Raji (cell line): Measurements from ENCODE around the gene APOBEC3B.

ENCODE experiments used
- POLR2A ChIP-seq: IDR thresholded peaks from 2 replicates; pipeline ENCODE4 v1.6.1; 2011; ENCODE audit warnings: low read depth, low read length, control low read depth; ENCODE audit not compliant: insufficient read depth

APOBEC3B gene

DNA sequence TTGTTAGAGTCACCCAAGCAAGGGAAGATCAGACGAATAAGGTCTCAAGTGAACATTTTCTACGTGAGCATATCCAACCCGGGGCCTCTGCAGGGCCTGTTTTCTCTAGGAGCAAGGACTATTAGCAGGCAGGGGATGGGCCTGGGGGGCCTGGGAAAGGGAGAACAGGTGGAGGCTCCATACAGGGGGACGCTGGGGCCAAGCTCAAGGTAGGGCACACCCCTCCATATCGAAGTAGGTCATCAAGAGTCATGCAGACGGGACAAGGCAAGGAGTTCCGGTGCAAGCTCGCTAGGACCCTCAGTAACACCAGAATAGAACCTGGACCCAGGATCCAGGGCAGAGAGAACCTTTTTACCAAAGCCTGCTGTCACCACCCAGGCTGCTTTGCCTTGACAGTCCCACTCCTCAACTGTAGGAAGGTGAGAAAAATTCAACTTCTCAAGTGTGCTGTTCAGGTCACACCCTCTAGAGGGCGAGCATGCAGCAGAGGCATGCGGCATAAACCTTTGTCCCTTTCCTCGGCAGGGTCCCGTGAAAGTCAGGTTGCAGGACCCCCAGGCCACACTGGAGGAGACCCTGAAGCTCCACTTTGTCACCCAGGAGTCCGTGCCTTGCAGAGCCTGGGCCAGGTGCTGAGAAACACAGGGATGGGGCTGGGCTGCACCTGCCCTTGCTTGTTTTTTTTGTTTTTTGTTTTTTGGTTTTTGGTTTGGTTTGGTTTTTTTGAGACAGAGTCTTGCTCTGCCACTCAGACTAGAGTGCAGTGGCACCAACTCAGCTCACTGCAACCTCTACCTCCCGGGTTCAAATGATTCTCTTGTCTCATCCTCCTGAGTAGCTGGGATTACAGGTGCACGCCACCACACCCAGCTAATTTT, 8.6 kb upstream of the APOBEC3B start:
- TF ChIP-seq POLR2A: no peak

DNA sequence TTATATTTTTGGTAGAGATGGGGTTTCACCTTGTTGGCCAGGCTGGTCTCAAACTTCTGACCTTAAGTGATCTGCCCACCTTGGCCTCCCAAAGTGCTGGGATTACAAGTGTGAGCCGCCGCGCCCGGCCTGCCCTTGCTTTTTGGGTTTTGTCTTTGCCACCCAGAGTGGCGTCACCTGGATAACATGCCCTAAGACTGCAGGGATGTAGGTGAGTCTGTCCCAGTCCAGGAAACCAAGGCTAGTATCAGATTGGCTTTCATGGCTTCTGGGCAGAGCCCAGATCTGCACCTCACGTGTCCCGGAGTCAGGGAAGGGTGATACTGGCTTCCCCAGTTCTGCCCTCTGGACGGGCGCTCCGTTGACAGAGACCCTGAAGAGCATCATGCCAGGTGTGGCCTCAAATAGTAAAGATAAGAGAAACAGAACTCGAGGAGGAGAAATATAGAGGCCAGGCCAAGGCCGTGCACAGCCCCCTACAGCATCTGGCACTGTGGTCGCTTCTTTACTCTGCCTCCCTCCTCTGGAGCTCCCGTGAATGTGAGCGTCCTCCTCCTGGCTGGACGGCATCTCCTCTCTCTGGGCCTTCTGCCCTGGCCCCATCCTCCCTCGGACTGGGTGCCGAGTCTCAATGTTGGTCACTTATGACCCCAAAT, 7.8 kb upstream of the APOBEC3B start:
- no peak for TF ChIP-seq POLR2A

DNA sequence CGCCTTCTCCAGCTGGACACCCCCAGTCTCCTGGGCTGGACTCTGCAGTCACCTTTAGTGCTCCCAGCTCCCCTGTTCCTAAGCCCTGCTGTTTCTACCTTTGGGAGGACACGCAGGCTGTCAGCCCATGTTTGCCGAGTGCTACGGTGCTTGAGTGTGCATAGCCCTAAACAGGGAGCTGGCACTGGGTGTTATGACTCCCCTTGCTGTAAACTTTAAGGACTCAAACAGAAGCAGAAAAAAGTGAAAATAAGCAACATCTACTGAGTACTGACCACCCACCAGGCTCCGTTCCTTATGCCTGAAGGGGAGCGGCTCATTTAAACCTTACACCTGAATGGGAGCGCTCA, 7.3 kb upstream of the APOBEC3B start:
- TF ChIP-seq POLR2A: no peak

DNA sequence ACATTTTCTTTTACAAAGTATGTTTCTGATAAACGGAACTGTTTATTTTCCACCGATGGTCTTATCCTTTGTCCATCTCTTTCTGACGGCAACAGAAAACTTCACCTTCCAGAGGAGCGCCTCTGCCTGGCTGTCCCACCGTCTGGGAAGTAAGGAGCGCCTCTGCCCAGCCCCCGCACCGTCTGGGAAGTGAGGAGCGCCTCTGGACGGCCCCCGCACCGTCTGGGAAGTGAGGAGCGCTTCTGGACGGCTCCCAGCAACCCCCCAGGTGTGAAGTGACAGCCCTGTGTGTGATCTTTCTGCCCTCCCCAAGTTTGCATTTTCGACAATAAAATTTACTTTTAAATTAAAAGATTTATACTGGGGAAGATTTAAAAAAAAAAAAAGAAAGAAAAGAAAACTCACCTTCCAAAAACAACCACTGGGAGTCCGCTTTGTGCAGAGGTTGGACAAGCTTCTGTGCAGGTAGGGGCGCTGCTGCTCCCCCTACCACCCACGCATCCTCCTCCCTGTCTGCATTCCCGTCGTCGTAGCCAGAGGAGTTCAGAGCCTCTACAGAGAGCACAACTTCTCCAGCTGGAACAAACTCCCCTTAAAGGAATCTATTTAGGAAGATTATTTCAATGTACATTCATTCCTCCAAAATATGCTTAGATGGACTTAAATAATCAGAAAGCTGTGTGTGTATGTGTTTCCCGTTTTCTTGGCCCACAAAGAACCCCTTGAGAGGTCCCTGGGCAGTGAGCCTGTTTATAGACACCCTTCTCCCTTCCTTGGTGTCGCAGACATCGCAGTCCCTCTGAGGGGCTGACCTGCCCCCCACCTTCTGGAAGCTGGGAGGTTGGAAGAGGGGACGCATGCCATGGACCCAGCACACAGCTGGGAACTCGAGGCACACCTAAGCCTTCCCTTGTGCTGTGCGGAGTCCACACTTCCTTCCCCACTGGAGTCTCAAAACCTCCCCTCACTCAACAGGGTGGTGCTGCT, 849 bp upstream of the APOBEC3B start:
- TF ChIP-seq POLR2A: no peak

DNA sequence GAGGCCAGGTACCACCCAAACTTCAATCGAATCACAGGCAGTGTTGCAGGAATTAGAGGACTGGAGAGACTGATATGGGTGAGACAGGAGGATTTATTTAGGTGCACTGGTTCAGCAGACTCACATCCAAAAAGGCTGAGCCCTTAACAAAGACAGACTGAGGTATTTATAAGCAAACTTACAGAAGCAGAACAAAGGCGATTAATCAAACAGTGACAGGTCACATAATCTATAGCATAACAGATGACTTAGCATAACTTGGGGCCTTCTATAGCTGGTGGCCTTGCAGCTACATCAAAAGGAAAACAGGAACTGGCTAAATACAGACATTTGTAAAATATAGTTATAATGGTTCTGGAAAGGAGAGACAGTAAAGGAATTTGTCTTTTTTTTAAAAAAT, 2.1 kb downstream of the APOBEC3B start:
- TF ChIP-seq POLR2A: no peak

DNA sequence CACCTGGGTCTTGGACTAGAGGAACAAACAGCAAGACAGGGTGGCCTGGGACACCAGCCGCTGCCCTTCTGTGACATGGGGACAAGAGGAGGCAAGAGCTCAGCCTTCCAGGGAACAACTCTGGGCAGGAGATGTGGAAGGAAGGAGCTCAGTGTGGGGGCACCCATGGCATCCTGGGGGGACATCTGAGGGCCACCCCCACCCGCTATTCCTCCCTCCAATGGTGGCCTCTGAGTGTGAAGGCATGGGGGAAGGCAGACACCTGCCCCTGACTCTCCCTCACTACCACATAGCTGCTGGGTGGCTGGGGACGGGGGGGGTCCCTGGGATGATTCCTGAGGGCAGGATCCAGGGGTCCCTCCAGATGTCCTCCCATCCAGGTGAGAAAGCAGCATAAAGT, 4.5 kb downstream of the APOBEC3B start:
- no peak for TF ChIP-seq POLR2A

GRCh38 chr22:38987171-38987895, 5.2 kb downstream of the APOBEC3B start:
- TF ChIP-seq POLR2A: no peak

GRCh38 chr22:38989466-38989865, 7.3 kb downstream of the APOBEC3B start:
- TF ChIP-seq POLR2A: no peak

- TF ChIP-seq POLR2A: no peak
Measured at GRCh38 chr22:38996105-38996504, 14.0 kb downstream of the APOBEC3B start.

GRCh38 chr22:38997518-38997917, 15.4 kb downstream of the APOBEC3B start:
- TF ChIP-seq POLR2A: no peak

DNA sequence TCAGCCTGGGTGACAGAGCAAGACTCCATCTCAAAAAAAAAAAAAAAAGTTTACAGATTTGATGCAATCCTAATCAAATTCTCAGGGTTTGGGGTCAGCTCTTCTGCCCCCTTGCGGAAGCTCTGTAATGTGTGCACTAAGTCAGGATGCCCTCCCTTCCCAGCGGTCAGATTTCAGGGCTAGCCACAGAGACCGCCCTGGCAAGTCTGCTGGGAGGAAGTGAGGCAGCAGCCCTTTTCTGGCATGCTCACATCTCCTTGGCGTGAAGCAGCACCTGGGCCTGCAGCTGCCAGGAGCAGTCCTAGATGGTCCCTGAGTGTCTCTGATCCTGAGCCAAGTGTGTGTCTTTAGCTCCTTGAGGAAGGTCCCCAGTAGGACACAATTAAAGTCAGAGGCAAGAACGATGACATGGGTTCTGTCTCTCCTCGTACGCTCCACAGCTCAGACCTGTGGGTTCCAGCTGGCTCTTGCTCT, 21.1 kb downstream of the APOBEC3B start:
- no peak for TF ChIP-seq POLR2A

DNA sequence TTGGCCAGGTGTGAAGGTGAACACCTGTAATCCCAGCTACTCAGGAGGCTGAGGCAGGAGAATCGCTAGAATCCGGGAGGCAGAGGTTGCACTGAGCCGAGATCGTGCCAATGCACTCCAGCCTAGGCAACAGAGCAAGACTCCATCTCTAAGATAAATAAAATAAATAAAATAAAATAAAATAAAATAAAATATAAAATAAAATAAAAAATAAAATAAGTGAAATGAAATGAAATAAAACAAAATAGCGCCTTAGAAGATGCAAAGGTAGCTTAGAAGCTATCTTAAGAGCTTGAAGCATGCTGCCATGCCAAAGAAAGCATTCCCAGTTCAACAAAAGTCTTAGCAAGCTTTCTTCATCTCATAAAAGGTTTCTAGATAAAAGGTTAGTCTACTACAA, 25.0 kb downstream of the APOBEC3B start:
- TF ChIP-seq POLR2A: no peak

DNA sequence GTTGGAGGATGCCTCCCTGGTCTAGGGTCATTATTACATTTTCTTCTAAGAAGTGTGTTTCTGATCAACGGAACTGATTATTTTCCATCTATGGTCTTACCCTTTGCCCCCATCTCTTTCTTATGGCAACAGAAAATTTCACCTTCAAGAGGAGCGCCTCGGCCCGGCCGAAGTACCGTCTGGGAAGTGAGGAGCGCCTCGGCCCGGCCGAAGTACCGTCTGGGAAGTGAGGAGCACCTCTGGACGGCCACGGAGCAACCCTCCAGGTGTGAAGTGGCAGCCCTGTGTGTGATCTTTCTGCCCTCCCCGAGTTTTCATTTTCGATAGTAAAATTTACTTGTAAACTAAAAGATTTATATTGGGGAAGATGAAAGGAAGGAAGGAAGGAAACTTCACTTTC, 28.8 kb downstream of the APOBEC3B start:
- TF ChIP-seq POLR2A: no peak
